GM06990 (cell line): Measurements from ENCODE around the gene KIF26B.

ENCODE experiments used
- DNase-seq: peaks from one replicate; pipeline ENCODE4 v3.0.0-alpha.2; 2011; ENCODE audit not compliant: insufficient read length; ENCODE audit errors: extremely low read depth
- H3K27me3 ChIP-seq: replicated peaks from 2 replicates; pipeline ENCODE4 v1.6.0; 2011; ENCODE audit warnings: low read length; ENCODE audit not compliant: control insufficient read depth, insufficient read depth
- H3K36me3 ChIP-seq: 2 replicates; pipeline ENCODE4 v1.5.1; 2011; ENCODE audit warnings: low read length; ENCODE audit not compliant: control insufficient read depth, insufficient read depth
- H3K4me3 ChIP-seq: replicated peaks from 2 replicates; pipeline ENCODE4 v1.5.1; 2011; ENCODE audit warnings: low read depth, mild to moderate bottlenecking, control low read depth, low read length
- CTCF ChIP-seq: IDR thresholded peaks from 2 replicates; pipeline ENCODE4 v1.5.1; 2011; ENCODE audit warnings: low read length, control low read depth, mild to moderate bottlenecking, inconsistent platforms; ENCODE audit not compliant: insufficient read depth, poor library complexity, severe bottlenecking

KIF26B gene

GRCh38 chr1:245749053-245749452 is 594.3 kb downstream of the KIF26B start:
- Histone ChIP-seq H3K36me3 (no peaks in the 10 kb centered on the region), H3K4me3 (no peak overlapping the region), H3K27me3 (no peaks in the 10 kb centered on the region)
- DNase-seq = no peak
- no peak for TF ChIP-seq CTCF

GRCh38 chr1:245750261-245750660 is 595.5 kb downstream of the KIF26B start:
- Histone ChIP-seq H3K4me3 (no peak overlapping the region), H3K27me3 (no peaks in the 10 kb centered on the region), H3K36me3 (no peaks in the 10 kb centered on the region)
- no peak for TF ChIP-seq CTCF
- no peak for DNase-seq

GRCh38 chr1:245751116-245751515 is 596.3 kb downstream of the KIF26B start:
- Histone ChIP-seq H3K36me3 (no peaks in the 10 kb centered on the region), H3K27me3 (no peaks in the 10 kb centered on the region), H3K4me3 (no peak overlapping the region)
- DNase-seq = no peak
- TF ChIP-seq CTCF = no peak

GRCh38 chr1:245751726-245752470 is 597.1 kb downstream of the KIF26B start:
- no peak for DNase-seq

GRCh38 chr1:245752561-245752960 is 597.8 kb downstream of the KIF26B start:
- Histone ChIP-seq H3K4me3 (no peak overlapping the region), H3K27me3 (no peaks in the 10 kb centered on the region), H3K36me3 (no peaks in the 10 kb centered on the region)
- no peak for TF ChIP-seq CTCF
- no peak for DNase-seq

More at GRCh38 chr1:245751726-245752470, 597.1 kb downstream of the KIF26B start:
- Histone ChIP-seq H3K36me3 (no peaks in the 10 kb centered on the region), H3K27me3 (no peaks in the 10 kb centered on the region), H3K4me3 (no peak overlapping the region)
- TF ChIP-seq CTCF = no peak

GRCh38 chr1:245753807-245754206 is 599.0 kb downstream of the KIF26B start:
- no peak for DNase-seq
- Histone ChIP-seq H3K27me3 (no peaks in the 10 kb centered on the region), H3K36me3 (no peaks in the 10 kb centered on the region), H3K4me3 (no peak overlapping the region)
- no peak for TF ChIP-seq CTCF
